T1000 (cell line): ENCODE measurements around the gene MSMB.
"Not testable (repeated sequence)": the region's sequence is repeated elsewhere in the genome, so short reads cannot be mapped to it uniquely, and the experiment has no call there.

Source experiments
- DNase-seq: peaks from one replicate; lab custom pipeline; 2025; ENCODE audit warnings: mixed read lengths; lab: John Stamatoyannopoulos, UW

The MSMB gene

GRCh38 chr10:46006219-46006618, 39.9 kb downstream of the MSMB start:
- DNase-seq: no peak

GRCh38 chr10:46005383-46005782, 40.7 kb downstream of the MSMB start:
- DNase-seq: no peak

GRCh38 chr10:46004963-46005362, 41.1 kb downstream of the MSMB start:
- no peak for DNase-seq

GRCh38 chr10:46002916-46003693, 43.0 kb downstream of the MSMB start:
- DNase-seq: no peak

GRCh38 chr10:46002189-46002687, 43.8 kb downstream of the MSMB start:
- DNase-seq: not testable (repeated sequence)

GRCh38 chr10:46001187-46001756, 44.8 kb downstream of the MSMB start:
- no peak for DNase-seq

- no peak for DNase-seq
Observed at GRCh38 chr10:46000538-46000937, 45.5 kb downstream of the MSMB start.

GRCh38 chr10:45999955-46000354, 46.1 kb downstream of the MSMB start:
- DNase-seq: not testable (repeated sequence)

- no peak for DNase-seq
Observed at GRCh38 chr10:45997994-45998763, 47.9 kb downstream of the MSMB start.

GRCh38 chr10:45997557-45997956, 48.5 kb downstream of the MSMB start:
- no peak for DNase-seq

- DNase-seq: not testable (repeated sequence)
Observed at GRCh38 chr10:45985590-45985989, 60.5 kb downstream of the MSMB start.

GRCh38 chr10:45984473-45984872, 61.6 kb downstream of the MSMB start:
- DNase-seq: not testable (repeated sequence)

- DNase-seq: not testable (repeated sequence)
Observed at GRCh38 chr10:45983538-45984186, 62.4 kb downstream of the MSMB start.
